ENCODE results near the gene CRKL.

The CRKL gene

DNA sequence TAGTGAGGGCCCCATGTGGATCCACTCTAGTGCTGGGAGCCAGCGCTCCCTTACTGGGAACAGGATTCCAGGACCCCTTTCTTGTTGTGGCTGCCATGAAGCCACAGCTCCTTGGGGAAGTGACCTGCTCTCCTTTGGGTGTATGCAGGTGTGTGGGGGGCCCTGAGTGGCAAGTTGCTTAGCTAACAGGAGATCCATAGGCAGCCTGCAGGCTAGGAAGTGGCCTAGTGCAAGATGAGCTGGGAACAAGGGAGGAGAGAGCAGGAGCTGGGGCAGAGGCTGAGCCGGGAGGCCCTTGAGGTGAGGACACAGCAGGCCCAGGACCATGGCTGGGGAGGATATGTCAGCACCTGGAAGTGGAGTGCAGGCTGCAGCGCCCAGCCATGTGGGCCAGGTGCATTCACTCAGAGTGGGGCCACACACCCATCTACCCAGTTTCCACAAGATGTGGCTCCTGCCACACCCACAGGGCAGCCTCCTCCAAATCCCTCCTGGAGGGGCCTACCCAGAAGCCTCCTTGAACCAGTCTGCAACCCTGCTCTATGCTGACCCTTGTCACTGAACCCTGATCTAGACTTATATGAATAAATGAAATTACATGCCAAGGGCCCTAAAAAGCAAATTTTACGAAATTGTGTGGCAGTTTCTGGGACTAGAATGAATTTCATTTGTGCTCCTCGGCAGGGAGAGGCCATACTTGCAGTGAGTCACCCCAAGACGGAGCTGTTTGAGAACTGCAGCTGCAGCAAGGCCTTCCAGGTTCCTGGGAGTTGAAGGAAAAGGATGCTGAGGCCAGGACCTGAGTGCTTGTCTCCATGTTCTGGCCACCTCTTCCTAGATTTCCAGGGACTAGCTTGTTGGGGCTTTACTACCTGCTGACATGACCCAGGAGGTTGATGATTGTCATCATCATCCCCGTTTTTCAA is 81.5 kb downstream of the CRKL start:
- no peak for DNase-seq

DNA sequence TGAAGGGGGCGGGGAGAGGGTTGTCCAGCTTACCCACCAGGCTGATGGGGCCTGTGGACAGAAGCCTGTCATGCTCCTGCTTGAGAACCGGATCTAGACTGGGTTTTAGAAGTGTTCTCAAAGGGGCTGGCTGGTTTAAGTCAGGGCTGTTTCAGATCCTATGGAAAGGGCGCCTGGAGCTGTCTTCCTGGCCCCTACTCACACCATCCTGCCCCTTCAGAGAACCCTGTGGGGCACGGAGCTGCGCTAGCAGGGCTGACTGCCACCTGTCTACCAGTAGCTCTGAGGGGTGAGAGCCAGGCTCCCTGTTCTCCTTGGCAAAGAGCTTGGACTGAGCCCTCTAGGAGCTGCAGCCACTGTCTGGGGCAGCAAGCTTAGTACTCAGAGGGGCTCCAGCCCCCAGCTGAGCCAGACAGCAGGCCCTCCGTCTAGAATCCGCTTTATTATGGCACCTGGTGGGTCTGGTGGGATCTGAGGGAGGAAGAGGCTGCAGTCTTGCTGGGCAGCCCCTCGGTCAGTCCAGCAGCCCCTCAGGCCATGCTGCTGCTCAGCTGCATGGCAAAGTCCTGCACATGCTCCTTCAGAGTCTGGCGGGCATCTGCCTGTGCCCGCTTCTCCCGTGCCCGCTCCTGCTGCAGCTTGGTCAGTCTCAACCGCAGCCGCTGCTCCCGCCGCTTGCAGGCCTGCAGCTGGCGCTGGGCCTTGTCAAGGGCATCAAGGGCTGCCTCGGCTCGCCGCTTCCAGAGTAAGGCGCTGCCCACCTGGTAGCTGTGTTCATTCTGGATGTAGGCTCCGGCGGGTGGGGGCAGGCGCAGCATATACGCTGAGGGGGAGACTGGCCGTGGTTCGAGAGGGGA is 82.4 kb downstream of the CRKL start:
- DNase-seq: no peak

DNA sequence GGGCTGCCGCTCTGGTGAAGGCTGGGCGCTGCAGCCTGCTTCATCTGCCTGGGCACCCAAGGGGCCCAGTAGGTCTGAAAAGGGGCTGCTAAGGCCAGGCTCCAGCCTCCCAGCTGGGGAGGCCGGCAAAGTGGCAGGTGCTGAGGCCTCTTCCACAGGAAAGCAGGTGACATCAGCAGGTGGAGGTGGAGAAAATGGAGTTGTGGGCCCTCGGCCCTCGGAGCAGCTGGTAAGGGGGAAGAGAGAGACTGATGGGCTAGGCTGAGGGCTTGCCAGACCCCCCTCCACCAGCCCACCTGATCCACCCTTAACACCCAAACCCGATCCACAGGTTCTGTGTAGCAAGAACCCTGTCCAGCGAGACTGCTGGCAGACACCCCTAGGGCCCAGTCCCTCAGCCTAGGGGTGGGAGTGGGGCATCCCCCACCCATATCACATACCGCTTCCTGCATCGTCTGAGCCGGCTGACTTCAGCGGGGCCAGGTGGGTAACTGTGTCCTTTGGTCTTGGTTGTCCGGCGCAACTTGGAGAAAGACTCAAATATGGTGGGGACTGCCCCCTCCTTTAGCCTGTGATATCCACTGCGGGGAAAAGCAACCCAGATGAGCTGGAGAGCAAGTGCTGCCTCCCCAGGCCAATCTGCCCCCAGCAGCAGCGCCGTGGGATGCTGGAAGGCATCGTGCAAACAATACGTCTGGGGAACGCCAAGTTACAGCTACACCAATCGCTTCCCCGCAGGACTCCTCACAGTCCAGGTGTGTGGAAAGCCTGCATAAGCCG is 83.2 kb downstream of the CRKL start:
- DNase-seq: no peak

DNA sequence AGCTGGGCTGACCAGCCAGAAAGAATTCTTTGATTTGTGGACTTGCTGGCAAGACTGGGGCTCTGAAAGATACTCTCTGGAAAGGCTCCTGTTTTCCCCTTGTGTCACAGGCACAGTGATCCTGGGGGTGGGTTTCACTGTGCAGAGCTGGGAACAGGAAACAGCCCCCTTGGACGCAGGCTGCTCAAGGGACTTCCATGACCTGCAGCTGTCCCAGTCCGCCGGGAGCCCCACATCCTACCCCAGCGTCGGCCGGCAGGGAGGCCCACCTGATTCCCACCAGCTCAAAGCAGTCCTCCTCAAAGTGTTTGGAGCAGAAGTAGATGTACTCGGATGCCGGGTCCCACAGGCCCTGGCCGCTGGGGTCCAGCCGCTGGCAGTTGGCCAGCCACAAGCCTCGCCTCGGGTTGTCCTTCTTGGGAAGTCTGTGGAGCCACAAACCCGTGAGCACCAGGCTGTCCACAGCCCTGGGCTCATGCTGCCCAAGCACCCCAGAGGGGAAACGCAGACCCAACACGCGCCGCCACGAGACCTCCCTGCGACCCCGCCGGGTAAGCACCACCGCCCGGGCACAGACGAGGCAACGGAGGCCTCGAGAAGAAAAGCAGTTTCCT is 83.9 kb downstream of the CRKL start:
- no peak for DNase-seq

DNA sequence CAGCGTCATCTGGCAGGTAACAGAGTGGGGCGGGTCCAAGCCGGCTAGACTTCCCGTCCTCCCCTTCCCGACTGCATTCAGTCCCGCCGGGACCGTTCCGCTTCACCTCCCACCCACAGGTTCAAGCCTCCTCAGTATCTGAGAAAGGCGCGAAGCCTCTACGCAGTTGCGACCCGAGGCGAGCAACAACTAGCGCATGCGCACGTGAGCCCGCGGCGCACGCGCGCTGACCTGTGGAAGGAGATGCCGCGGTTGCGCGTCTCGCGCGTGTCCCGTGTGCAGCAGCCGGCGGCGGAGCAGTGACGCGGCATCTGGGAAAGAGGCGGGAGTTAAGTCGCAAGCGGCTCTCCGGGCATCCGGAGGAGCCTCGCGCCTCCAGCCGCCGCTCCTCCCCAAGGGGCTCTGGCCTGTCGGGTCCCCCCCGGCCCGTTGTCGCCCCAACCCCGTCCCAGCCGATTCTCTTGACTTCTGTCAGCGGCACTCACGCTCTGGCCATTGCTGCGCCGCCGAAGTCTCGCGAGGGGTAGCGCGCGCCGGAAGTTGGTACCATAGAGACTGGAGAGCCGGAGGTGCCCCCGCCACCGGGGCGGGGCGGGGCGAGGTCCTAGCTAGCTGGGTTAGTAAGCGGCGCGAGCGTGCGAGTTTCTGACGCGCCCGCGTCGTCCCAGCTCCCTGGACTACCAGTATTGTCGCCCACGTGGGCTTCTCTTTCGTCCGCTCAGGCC is 84.6 kb downstream of the CRKL start, which contains the start of gene THAP7:
TSS of gene THAP7 (minus strand) at position 518 of the 725 bp plus-strand sequence. CDS start at position 311, 207 bp downstream.
- peak; percentile 94 for DNase-seq
